HepG2 (cell line): ENCODE data around the gene SLC4A2. TPM values are rescaled to one million over a fixed set of nuclear protein-coding genes. Genes with fewer than 3 reads are reported as not detected.
A peak's percentile ranks its signal among the peaks of the same experiment; 100 is the strongest.

Source experiments
- EHMT2 ChIP-seq: fragments of 200-600 bp; sonication (generic); IDR thresholded peaks from 2 replicates; pipeline ENCODE4 v1.7.0; 2017; ENCODE audit warnings: antibody characterized with exemption, low read depth, low read length, borderline replicate concordance
- ETV5 ChIP-seq: IDR thresholded peaks from 2 replicates; pipeline ENCODE4 v1.6.1; 2018; ENCODE audit warnings: missing biosample characterization, missing genetic modification reagents, inconsistent platforms, borderline replicate concordance
- KDM4B ChIP-seq: sonication (generic); formaldehyde crosslinking; IDR thresholded peaks from 2 replicates; pipeline ENCODE4 v1.4.0; 2020; ENCODE audit warnings: missing genetic modification reagents
- LCORL ChIP-seq, 2 experiments: fragments of 450-650 bp in 1 of 2; sonication (generic) in 1 of 2; formaldehyde crosslinking in 1 of 2; IDR thresholded peaks; 2 replicates each; pipeline versions ENCODE4 v1.5.0 to v1.6.1; 2017 to 2020; ENCODE audit warnings: antibody characterized with exemption in 1 of 2, missing genetic modification reagents in 1 of 2
- ZBTB4 ChIP-seq: sonication (generic); formaldehyde crosslinking; IDR thresholded peaks from 2 replicates; pipeline ENCODE4 v1.4.0; 2020; ENCODE audit warnings: missing genetic modification reagents, mild to moderate bottlenecking, borderline replicate concordance
- ZEB1 ChIP-seq: IDR thresholded peaks from 2 replicates; pipeline ENCODE4 v1.6.1; 2012; ENCODE audit warnings: mild to moderate bottlenecking, low read depth, inconsistent platforms; ENCODE audit not compliant: insufficient replicate concordance
- ZNF800 ChIP-seq: sonication (generic); formaldehyde crosslinking; IDR thresholded peaks from 2 replicates; pipeline ENCODE4 v1.4.0; 2020; ENCODE audit warnings: missing genetic modification reagents
- ZNF839 ChIP-seq: sonication (generic); formaldehyde crosslinking; IDR thresholded peaks from 2 replicates; pipeline ENCODE4 v1.4.0; 2020; ENCODE audit warnings: missing genetic modification reagents, mild to moderate bottlenecking, borderline replicate concordance
- polyA plus RNA-seq, 8 experiments: library from polyadenylated mRNA; depleted of rRNA in 3 of 8; stranded (reverse) in 7 of 8; unstranded in 1 of 8; fragments of >200 nt; fragmentation: Illumina TruSeq in 4 of 8; extraction: Trizol in 4 of 8; gene quantifications; 2 replicates each; pipeline versions ENCODE4 v1.2.1 to v1.2.3, GENCODE V29; 2011 to 2016; ENCODE audit warnings: low read depth in 4 of 8, missing spikeins in 1 of 8, mixed read lengths in 1 of 8; ENCODE audit not compliant: insufficient read depth in 1 of 8
- total RNA-seq, 5 experiments: library from RNA; depleted of rRNA; stranded (reverse); fragments of >200 nt; fragmentation: Illumina TruSeq; extraction: Trizol; gene quantifications; 2 replicates each; pipeline ENCODE4 v1.2.3, GENCODE V29; 2016; ENCODE audit warnings: low read depth in 1 of 5

SLC4A2 gene
- total and polyA plus RNA-seq, 2 of the 13 experiments (the other 11 are each of a cell fraction or from before 2014, with no cell fraction given), result 51.9 to 73.4 TPM

GRCh38 chr7:151028948-151029501 lies 30.4 kb upstream of the SLC4A2 start (continued):
- TF ChIP-seq LCORL (IDR thresholded peaks at IDR 0.05) (no peak), LCORL (CRISPR knock-in tag; IDR thresholded peaks at IDR 0.05) (peak; percentile 15; the same call in 1 of the 2 replicates), ETV5 (CRISPR knock-in tag) (no peak), ZNF800 (CRISPR knock-in tag) (no peak), ZBTB4 (CRISPR knock-in tag) (0 out of 2 replicates have a peak, but pooled peaks have one; percentile 14), KDM4B (CRISPR knock-in tag) (no peak), ZNF839 (CRISPR knock-in tag) (no peak), ZEB1 (peak; percentile 19), EHMT2 (no peak)
